Endothelial cell of umbilical vein (primary cell): ENCODE measurements around the gene C2orf69. TPM values are rescaled to one million over a fixed set of nuclear protein-coding genes. Genes with fewer than 3 reads are reported as not detected.

Source experiments
- BruUV-seq: library from RNA; stranded (reverse); fragments of 400-500 nt; replicated peaks from 2 replicates; lab custom pipeline; 2021; lab: Mats Ljungman, UMichigan
- CTCF ChIA-PET: fragments of 300-600, 350-600 bp; sonication (Branson Sonifier 250); formaldehyde crosslinking; loops from one replicate; lab custom pipeline; 2021; ENCODE audit warnings: antibody characterized with exemption, inconsistent platforms; lab: Charles Lee
- POLR2A ChIA-PET: fragments of 300-600, 350-600 bp; sonication (Branson Sonifier 250); formaldehyde crosslinking; loops from one replicate; lab custom pipeline; 2021; ENCODE audit warnings: antibody characterized with exemption, inconsistent platforms; lab: Charles Lee
- DNase-seq: peaks from one replicate; pipeline ENCODE4 v3.0.0-alpha.2; 2011; ENCODE audit warnings: low read depth, low spot score
- FAIRE-seq: peaks from 2 replicates; lab custom pipeline; 2011; peaks lifted over from hg19 to GRCh38; lab: Jason Lieb, UNC
- H2AFZ ChIP-seq: 2 replicates; pipeline ENCODE4 v1.6.0; 2012; ENCODE audit warnings: low read depth, low read length, control low read depth, inconsistent platforms
- H3K27ac ChIP-seq: 2 replicates; pipeline ENCODE4 v1.5.1; 2011; ENCODE audit warnings: low read depth, mild to moderate bottlenecking, control low read depth, low read length, moderate library complexity; ENCODE audit not compliant: insufficient read depth
- H3K27me3 ChIP-seq, 2 experiments: 2 replicates each; pipeline versions ENCODE4 v1.6.0 to v1.6.1; 2011; ENCODE audit warnings: low read length in 2 of 2, mixed read lengths in 1 of 2; ENCODE audit not compliant: control insufficient read depth in 2 of 2, insufficient read depth in 2 of 2
- H3K36me3 ChIP-seq, 2 experiments: 2 replicates in 1 of 2; 3 replicates in 1 of 2; pipeline ENCODE4 v1.5.1; 2011; ENCODE audit warnings: low read length in 2 of 2, mild to moderate bottlenecking in 1 of 2, moderate library complexity in 1 of 2; ENCODE audit not compliant: control insufficient read depth in 2 of 2, insufficient read depth in 2 of 2; ENCODE audit errors: extremely low read depth in 1 of 2
- H3K4me1 ChIP-seq: 3 replicates; pipeline ENCODE4 v1.5.1; 2011; ENCODE audit warnings: mild to moderate bottlenecking, low read length; ENCODE audit not compliant: control insufficient read depth, insufficient read depth; ENCODE audit errors: extremely low read depth
- H3K4me2 ChIP-seq: 2 replicates; pipeline ENCODE4 v1.6.1; 2011; ENCODE audit warnings: low read length, control low read depth, mixed read lengths; ENCODE audit not compliant: insufficient read depth
- H3K4me3 ChIP-seq, 3 experiments: fragments of 200-600 bp in 1 of 3; sonication (generic), shearing (Covaris generic) in 1 of 3; replicated peaks in 1 of 3; 2 replicates each; pipeline ENCODE4 v1.5.1; 2011 to 2016; ENCODE audit warnings: control low read depth in 3 of 3, low read length in 3 of 3, mild to moderate bottlenecking in 2 of 3, inconsistent platforms in 1 of 3, low read depth in 1 of 3, moderate library complexity in 1 of 3; ENCODE audit not compliant: insufficient read depth in 1 of 3
- H3K79me2 ChIP-seq: 2 replicates; pipeline ENCODE4 v1.6.0; 2012; ENCODE audit warnings: low read length, inconsistent platforms; ENCODE audit not compliant: control insufficient read depth, insufficient read depth
- H3K9ac ChIP-seq: replicated peaks from 2 replicates; pipeline ENCODE3; 2011; ENCODE audit warnings: low read length, control low read depth; ENCODE audit not compliant: insufficient read depth; ENCODE audit errors: extremely low read depth
- H3K9me1 ChIP-seq: replicated peaks from 3 replicates; pipeline ENCODE4 v1.6.0; 2011; ENCODE audit warnings: mild to moderate bottlenecking, low read length; ENCODE audit not compliant: control insufficient read depth, insufficient read depth; ENCODE audit errors: extremely low read depth
- H3K9me3 ChIP-seq: replicated peaks from 2 replicates; pipeline ENCODE4 v1.5.1; 2012; ENCODE audit warnings: low read length, inconsistent platforms; ENCODE audit not compliant: control insufficient read depth, insufficient read depth
- H4K20me1 ChIP-seq: replicated peaks from 2 replicates; pipeline ENCODE3; 2011; ENCODE audit warnings: mild to moderate bottlenecking, low read length; ENCODE audit not compliant: control insufficient read depth, insufficient read depth; ENCODE audit errors: extremely low read depth
- EZH2 ChIP-seq: IDR thresholded peaks from 2 replicates; pipeline ENCODE4 v1.6.1; 2012; ENCODE audit warnings: borderline replicate concordance, low read depth, mild to moderate bottlenecking, moderate library complexity, low read length, inconsistent platforms; ENCODE audit not compliant: severe bottlenecking
- FOS ChIP-seq: IDR thresholded peaks from 2 replicates; pipeline ENCODE4 v1.6.1; 2011; ENCODE audit warnings: mild to moderate bottlenecking, low read length, moderate library complexity, borderline replicate concordance; ENCODE audit not compliant: insufficient read depth
- JUN ChIP-seq: IDR thresholded peaks from 2 replicates; pipeline ENCODE4 v1.6.1; 2011; ENCODE audit warnings: borderline replicate concordance, low read depth; ENCODE audit not compliant: insufficient read length, insufficient read depth
- MYC ChIP-seq: IDR thresholded peaks from one replicate; pipeline ENCODE4 v1.6.1; 2011; ENCODE audit warnings: mild to moderate bottlenecking, low read depth, low read length
- POLR2A ChIP-seq: IDR thresholded peaks from 2 replicates; pipeline ENCODE4 v1.6.1; 2012; ENCODE audit warnings: low read depth, mild to moderate bottlenecking, control low read depth, low read length
- dilution Hi-C: fragments of 300-500 bp; cut with MboI; formaldehyde crosslinking; loops from one replicate; pipeline ENCODE4 v1.15.0; 2019; ENCODE audit warnings: low sequenced_read_pairs; ENCODE audit not compliant: extremely low pct_ligation_motif_present
- intact Hi-C: fragments of 100-400 bp; cut with micrococcal nuclease; formaldehyde crosslinking; loops from one replicate; pipeline ENCODE4 v1.10.0; 2022
- polyA plus RNA-seq, 4 experiments: library from polyadenylated mRNA; depleted of rRNA in 3 of 4; stranded (reverse) in 3 of 4; unstranded in 1 of 4; fragments of >200 nt; gene quantifications; 2 replicates each; pipeline versions ENCODE4 v1.2.1 to v1.2.3, GENCODE V29; 2011 to 2012; ENCODE audit warnings: missing spikeins in 1 of 4
- total RNA-seq: library from RNA; stranded (reverse); gene quantifications from 2 replicates; pipeline ENCODE4 v1.2.3, GENCODE V29; 2021
- TF ChIP-seq, protein P1 (sequence below): IDR thresholded peaks from 2 replicates; pipeline ENCODE4 v1.6.1; 2011; ENCODE audit not compliant: insufficient read depth, insufficient read length

The C2orf69 gene
- total and polyA plus RNA-seq, 2 donors (not counting 3 experiments of a cell fraction or from before 2014, with no cell fraction given) = 1.7 to 12.9 TPM

- DNase-seq (no peak), FAIRE-seq (no peak)
- no peaks in the 10 kb centered on the region for H3K9me3 ChIP-seq
- dilution Hi-C loops = no loop called here
- intact Hi-C loops = no loop called here
- H2AFZ ChIP-seq = no peak overlapping the region
- no peaks in the 10 kb centered on the region for H3K4me1 ChIP-seq
- no peaks in the 10 kb centered on the region for H4K20me1 ChIP-seq
- ChIA-PET CTCF (no interaction called here), POLR2A (no interaction called here)
- no peak overlapping the region for H3K4me2 ChIP-seq
- H3K9ac ChIP-seq = no peak overlapping the region
- no peaks in the 10 kb centered on the region for H3K36me3 ChIP-seq
- BruUV-seq = no TSS peak
- H3K27me3 ChIP-seq = no peaks in the 10 kb centered on the region
- no peak overlapping the region for H3K27ac ChIP-seq
- H3K4me3 ChIP-seq = no peak overlapping the region
- H3K79me2 ChIP-seq = no peaks in the 10 kb centered on the region
- TF ChIP-seq FOS (no peak), POLR2A (no peak), EZH2 (no peak), JUN (no peak), MYC (no peak)
- TF ChIP-seq, protein P1, sequence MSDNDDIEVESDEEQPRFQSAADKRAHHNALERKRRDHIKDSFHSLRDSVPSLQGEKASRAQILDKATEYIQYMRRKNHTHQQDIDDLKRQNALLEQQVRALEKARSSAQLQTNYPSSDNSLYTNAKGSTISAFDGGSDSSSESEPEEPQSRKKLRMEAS = no peak
- H3K9me1 ChIP-seq = no peaks in the 10 kb centered on the region
Measured at GRCh38 chr2:199895406-199895805, 15.7 kb upstream of the C2orf69 start.

- H3K4me3 ChIP-seq = no peak overlapping the region
- no peak overlapping the region for H3K9ac ChIP-seq
- no peaks in the 10 kb centered on the region for H3K4me1 ChIP-seq
- no peak overlapping the region for H3K4me2 ChIP-seq
- FAIRE-seq (peak; percentile 12), DNase-seq (no peak)
- ChIA-PET POLR2A (no interaction called here), CTCF (no interaction called here)
- BruUV-seq = no TSS peak
- dilution Hi-C loops (no loop called here), intact Hi-C loops (no loop called here)
- no peak overlapping the region for H2AFZ ChIP-seq
- H4K20me1 ChIP-seq = no peaks in the 10 kb centered on the region
- H3K36me3 ChIP-seq = no peaks in the 10 kb centered on the region
- H3K27me3 ChIP-seq = no peaks in the 10 kb centered on the region
- H3K79me2 ChIP-seq = no peaks in the 10 kb centered on the region
- no peaks in the 10 kb centered on the region for H3K9me1 ChIP-seq
- no peak for TF ChIP-seq POLR2A
- H3K9me3 ChIP-seq = no peaks in the 10 kb centered on the region
- no peak overlapping the region for H3K27ac ChIP-seq
Measured at GRCh38 chr2:199896617-199897016, 14.5 kb upstream of the C2orf69 start.
